Trophoblast cell (in vitro differentiated cells and primary cell): ENCODE data around the gene EXPH5.
A peak's percentile ranks its signal among the peaks of the same experiment; 100 is the strongest.

Experiments
- DNase-seq, 2 donors: peaks; one replicate each; pipeline ENCODE4 v3.0.0-alpha.2; 2016
- H2AFZ ChIP-seq: 2 replicates; pipeline ENCODE4 v1.6.1; 2013; ENCODE audit warnings: low read length, moderate library complexity, mild to moderate bottlenecking; ENCODE audit not compliant: insufficient read depth, poor library complexity
- H2AK5ac ChIP-seq: 2 replicates; pipeline ENCODE4 v1.6.1; 2013; ENCODE audit warnings: mild to moderate bottlenecking, low read length
- H2BK120ac ChIP-seq: 2 replicates; pipeline ENCODE4 v1.6.1; 2013; ENCODE audit warnings: low read length, mild to moderate bottlenecking, moderate library complexity; ENCODE audit not compliant: insufficient read depth, poor library complexity
- H2BK12ac ChIP-seq: 2 replicates; pipeline ENCODE4 v1.6.1; 2013; ENCODE audit warnings: mild to moderate bottlenecking, low read length, moderate library complexity
- H2BK5ac ChIP-seq: 2 replicates; pipeline ENCODE4 v1.6.1; 2013; ENCODE audit warnings: low read length, low read depth, moderate library complexity, mild to moderate bottlenecking; ENCODE audit not compliant: poor library complexity
- H3K14ac ChIP-seq: 2 replicates; pipeline ENCODE4 v1.6.1; 2013; ENCODE audit warnings: mild to moderate bottlenecking, low read length
- H3K18ac ChIP-seq: 2 replicates; pipeline ENCODE4 v1.6.1; 2013; ENCODE audit warnings: mild to moderate bottlenecking, low read length
- H3K23ac ChIP-seq: 2 replicates; pipeline ENCODE4 v1.6.1; 2013; ENCODE audit warnings: low read length
- H3K27ac ChIP-seq: 2 replicates; pipeline ENCODE4 v1.5.1; 2013; ENCODE audit warnings: low read depth, mild to moderate bottlenecking, inconsistent platforms, low read length, moderate library complexity
- H3K27me3 ChIP-seq: 2 replicates; pipeline ENCODE4 v1.6.1; 2013; ENCODE audit warnings: inconsistent platforms, mild to moderate bottlenecking, low read length, moderate library complexity; ENCODE audit not compliant: insufficient read depth
- H3K36me3 ChIP-seq, 2 experiments: 1 replicate in 1 of 2; 2 replicates in 1 of 2; pipeline ENCODE4 v1.6.1; 2013; ENCODE audit warnings: low read length in 2 of 2, mild to moderate bottlenecking in 2 of 2, moderate library complexity in 1 of 2; ENCODE audit not compliant: insufficient read depth in 2 of 2, control insufficient read depth in 1 of 2
- H3K4ac ChIP-seq: 2 replicates; pipeline ENCODE4 v1.6.1; 2013; ENCODE audit warnings: low read depth, mild to moderate bottlenecking, low read length, moderate library complexity
- H3K4me1 ChIP-seq, 2 experiments: 1 replicate in 1 of 2; 2 replicates in 1 of 2; pipeline ENCODE4 v1.6.1; 2013; ENCODE audit warnings: low read length in 2 of 2, mild to moderate bottlenecking in 2 of 2, moderate library complexity in 1 of 2; ENCODE audit not compliant: insufficient read depth in 2 of 2, control insufficient read depth in 1 of 2
- H3K4me2 ChIP-seq: 2 replicates; pipeline ENCODE4 v1.6.1; 2013; ENCODE audit warnings: inconsistent platforms, mild to moderate bottlenecking, low read length, moderate library complexity
- H3K4me3 ChIP-seq: 2 replicates; pipeline ENCODE4 v1.5.1; 2013; ENCODE audit warnings: mild to moderate bottlenecking, low read depth, low read length, inconsistent platforms
- H3K79me1 ChIP-seq: one replicate; pipeline ENCODE4 v1.6.1; 2013; ENCODE audit warnings: low read length
- H3K79me2 ChIP-seq: 2 replicates; pipeline ENCODE4 v1.6.1; 2013; ENCODE audit warnings: low read length, mild to moderate bottlenecking; ENCODE audit not compliant: control insufficient read depth, insufficient read depth, poor library complexity
- H3K9ac ChIP-seq: 2 replicates; pipeline ENCODE4 v1.6.1; 2013; ENCODE audit warnings: mild to moderate bottlenecking, low read length
- H3K9me3 ChIP-seq: 2 replicates; pipeline ENCODE4 v1.6.1; 2013; ENCODE audit warnings: low read depth, mild to moderate bottlenecking, control low read depth, inconsistent platforms, low read length; ENCODE audit not compliant: insufficient read depth
- H4K12ac ChIP-seq: 2 replicates; pipeline ENCODE4 v1.6.1; 2013; ENCODE audit warnings: low read depth, mild to moderate bottlenecking, low read length, moderate library complexity
- H4K8ac ChIP-seq: 2 replicates; pipeline ENCODE4 v1.6.1; 2013; ENCODE audit warnings: low read depth, mild to moderate bottlenecking, low read length, moderate library complexity
- H4K91ac ChIP-seq: one replicate; pipeline ENCODE4 v1.6.1; 2013; ENCODE audit warnings: low read depth, mild to moderate bottlenecking, low read length, moderate library complexity
- WGBS: extraction: QIAGEN DNeasy Blood & Tissue Kit; methylation state at CpG from one replicate; pipeline ENCODE4 v1.1.7; 2013; ENCODE audit warnings: missing lambda C conversion rate; ENCODE audit not compliant: insufficient read length, insufficient coverage; ENCODE audit errors: extremely low coverage; 5-methylcytosine and 5-hydroxymethylcytosine counted together

EXPH5 gene

DNA sequence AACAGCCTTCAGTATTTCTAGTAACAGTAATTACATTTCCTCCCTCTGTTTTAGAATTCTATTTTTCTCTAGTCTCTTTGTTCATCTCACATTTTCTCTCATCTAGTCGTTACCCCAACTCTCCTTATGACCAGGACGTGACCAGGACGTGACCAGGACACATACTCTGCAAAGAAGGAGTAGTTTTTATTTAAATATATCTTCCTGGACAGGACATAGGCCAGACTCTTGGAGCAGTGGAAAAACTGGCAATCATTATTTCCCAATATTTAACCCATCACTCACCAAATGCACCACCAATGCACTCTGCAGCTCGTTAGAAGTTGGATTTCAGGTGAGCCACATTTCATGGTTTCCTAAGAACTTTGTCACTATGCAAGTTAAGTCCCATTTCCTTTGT, 55.1 kb downstream of the EXPH5 start:
- Histone ChIP-seq H3K23ac (no peak overlapping the region), H4K91ac (no peak overlapping the region), H4K12ac (no peak overlapping the region), H2BK5ac (no peak overlapping the region), H3K27me3 (no peaks in the 10 kb centered on the region), H3K4me2 (no peak overlapping the region), H3K18ac (no peak overlapping the region), H3K14ac (no peak overlapping the region), H3K36me3 (peaks cover under 1 to 3% of the 10 kb centered on the region in 2 experiments), H2AK5ac (no peak overlapping the region), H3K4me3 (no peak overlapping the region), H3K79me1 (no peaks in the 10 kb centered on the region), H3K4ac (no peak overlapping the region), H2BK12ac (no peak overlapping the region), H2AFZ (no peak overlapping the region), H2BK120ac (no peak overlapping the region), H3K9me3 (no peaks in the 10 kb centered on the region), H3K9ac (no peak overlapping the region), H3K27ac (no peak overlapping the region), H4K8ac (no peak overlapping the region), H3K79me2 (no peaks in the 10 kb centered on the region), H3K4me1 (peaks cover 2 to 9% of the 10 kb centered on the region in 2 experiments)
- no peak for DNase-seq
- WGBS = no CpG with 5 or more reads among the region's 4 CpGs

DNA sequence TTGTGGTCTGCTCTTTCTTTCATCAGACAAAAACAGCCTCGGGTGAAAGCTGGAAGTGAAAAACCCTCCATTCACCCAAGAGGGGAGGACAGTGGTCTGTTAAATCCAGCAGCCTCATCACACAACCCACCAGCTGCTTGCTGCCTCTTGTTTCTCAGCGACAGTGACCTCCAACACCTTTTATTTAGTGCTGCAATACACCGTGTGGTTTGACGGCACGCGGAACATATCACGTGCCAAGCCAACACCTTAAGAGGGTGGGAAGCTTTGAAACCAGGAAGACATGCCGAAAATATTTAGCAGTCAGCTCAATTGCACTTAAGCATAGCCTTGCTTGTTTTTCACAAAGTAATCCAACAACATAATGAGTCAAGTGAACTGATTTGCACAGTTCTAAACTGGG, 55.5 kb downstream of the EXPH5 start:
- H2BK12ac ChIP-seq = peak overlapping the region; percentile 17
- no peaks in the 10 kb centered on the region for H3K79me1 ChIP-seq
- peaks cover 2 to 9% of the 10 kb centered on the region in 2 experiments for H3K4me1 ChIP-seq
- H3K36me3 ChIP-seq = peaks cover 2 to 3% of the 10 kb centered on the region in 2 experiments
- H3K9ac ChIP-seq = no peak overlapping the region
- no peak overlapping the region for H3K23ac ChIP-seq
- peak overlapping the region; percentile 27 for H3K4me2 ChIP-seq
- H2BK5ac ChIP-seq = no peak overlapping the region
- H3K27ac ChIP-seq = peak overlapping the region; percentile 19
- no peak overlapping the region for H2AK5ac ChIP-seq
- no CpG with 5 or more reads among the region's 8 CpGs for WGBS
- no peaks in the 10 kb centered on the region for H3K27me3 ChIP-seq
- no peak overlapping the region for H2BK120ac ChIP-seq
- no peak overlapping the region for H3K4ac ChIP-seq
- peak overlapping the region; percentile 66 for H2AFZ ChIP-seq
- H3K4me3 ChIP-seq = no peak overlapping the region
- peak overlapping the region; percentile 49 for H3K14ac ChIP-seq
- no peaks in the 10 kb centered on the region for H3K79me2 ChIP-seq
- H3K9me3 ChIP-seq = no peaks in the 10 kb centered on the region
- H4K12ac ChIP-seq = no peak overlapping the region
- H4K91ac ChIP-seq = no peak overlapping the region
- DNase-seq = peak; percentile 62 to 79
- H4K8ac ChIP-seq = no peak overlapping the region
- no peak overlapping the region for H3K18ac ChIP-seq

GRCh38 chr11:108536783-108537182, 56.8 kb downstream of the EXPH5 start:
- Histone ChIP-seq H3K79me2 (no peaks in the 10 kb centered on the region), H4K8ac (no peak overlapping the region), H3K4me1 (peaks cover 2 to 9% of the 10 kb centered on the region in 2 experiments), H3K18ac (no peak overlapping the region), H2BK120ac (no peak overlapping the region), H4K91ac (no peak overlapping the region), H3K27me3 (no peaks in the 10 kb centered on the region), H3K4me2 (no peak overlapping the region), H3K9me3 (no peaks in the 10 kb centered on the region), H2AFZ (no peak overlapping the region), H2AK5ac (no peak overlapping the region), H2BK5ac (no peak overlapping the region), H3K4me3 (no peak overlapping the region), H3K27ac (no peak overlapping the region), H3K79me1 (no peaks in the 10 kb centered on the region), H3K36me3 (peaks cover 3 to 5% of the 10 kb centered on the region in 2 experiments), H3K4ac (no peak overlapping the region), H3K9ac (no peak overlapping the region), H4K12ac (no peak overlapping the region), H3K23ac (no peak overlapping the region), H2BK12ac (no peak overlapping the region), H3K14ac (no peak overlapping the region)
- peak; percentile 2 to 9 for DNase-seq
- no CpG with 5 or more reads among the region's 5 CpGs for WGBS

- Histone ChIP-seq H3K14ac (no peak overlapping the region), H3K4me2 (no peak overlapping the region), H4K12ac (no peak overlapping the region), H3K9ac (no peak overlapping the region), H3K79me2 (no peaks in the 10 kb centered on the region), H3K9me3 (no peaks in the 10 kb centered on the region), H3K4me1 (peaks cover 2 to 9% of the 10 kb centered on the region in 2 experiments), H3K18ac (no peak overlapping the region), H2BK12ac (no peak overlapping the region), H2AK5ac (no peak overlapping the region), H3K23ac (no peak overlapping the region), H2BK5ac (no peak overlapping the region), H2BK120ac (no peak overlapping the region), H3K79me1 (no peaks in the 10 kb centered on the region), H3K4ac (no peak overlapping the region), H4K8ac (no peak overlapping the region), H3K27ac (no peak overlapping the region), H4K91ac (no peak overlapping the region), H3K27me3 (no peaks in the 10 kb centered on the region), H3K36me3 (peaks cover 2 to 8% of the 10 kb centered on the region in 2 experiments), H2AFZ (no peak overlapping the region), H3K4me3 (no peak overlapping the region)
- WGBS = no CpG with 5 or more reads among the region's 6 CpGs
- no peak for DNase-seq
Measured at GRCh38 chr11:108535384-108535955, 58.1 kb downstream of the EXPH5 start.
